GM12892 (cell line): ENCODE results near the gene ZCCHC7.

ENCODE experiments used
- POLR2A ChIP-seq: IDR thresholded peaks from 2 replicates; pipeline ENCODE4 v1.6.1; 2011; ENCODE audit warnings: low read depth, low read length, control low read depth
- POLR2AphosphoS5 ChIP-seq: IDR thresholded peaks from 2 replicates; pipeline ENCODE4 v1.6.1; 2011; ENCODE audit warnings: low read depth, low read length, control low read depth

DNA sequence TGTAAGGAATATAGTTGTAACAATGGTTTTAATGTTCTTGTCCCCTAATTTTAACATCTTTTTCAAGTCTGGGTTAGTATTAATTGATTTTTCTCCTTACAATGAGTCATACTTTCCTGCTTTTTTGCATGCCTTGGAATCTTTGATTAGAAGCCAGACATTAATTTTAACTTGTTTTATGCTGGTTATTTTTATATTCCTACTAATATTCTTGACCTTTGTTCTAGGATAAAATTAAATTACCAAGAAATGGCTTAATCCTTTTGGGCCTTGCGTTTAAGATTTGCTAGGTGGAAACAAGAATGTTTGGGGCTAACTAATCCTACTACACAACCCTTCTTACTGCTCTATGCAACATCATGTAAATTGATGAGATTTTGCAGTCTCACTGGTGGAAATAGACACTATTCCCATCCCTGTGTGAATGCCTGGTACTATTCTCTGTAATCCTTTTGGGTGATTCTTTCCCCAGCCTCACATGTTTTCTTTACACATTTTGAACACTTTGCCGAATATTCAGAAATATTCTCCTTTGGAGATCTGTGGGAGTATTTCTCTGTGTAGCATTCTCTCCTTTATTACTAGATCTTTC, 47.2 kb downstream of the ZCCHC7 start:
- TF ChIP-seq POLR2AphosphoS5: no peak
- no peak for TF ChIP-seq POLR2A
